Calu3 (cell line): ENCODE results near the gene FBXO40. TPM values are rescaled to one million over a fixed set of nuclear protein-coding genes. Genes with fewer than 3 reads are reported as not detected.

Experiments
- BruUV-seq: library from RNA; stranded (reverse); fragments of 400-500 nt; replicated peaks from 2 replicates; lab custom pipeline; 2021; lab: Mats Ljungman, UMichigan
- CTCF ChIA-PET: fragments of 300-600 bp; sonication (Branson Sonifier 250); formaldehyde crosslinking; loops from one replicate; lab custom pipeline; 2022; ENCODE audit warnings: antibody characterized with exemption; lab: Charles Lee
- DNase-seq: peaks from one replicate; pipeline ENCODE4 v3.0.0; 2022
- H3K27ac Mint-ChIP-seq: one replicate; pipeline ENCODE4 v1.8.0; 2022; ENCODE audit warnings: mixed read lengths; ENCODE audit not compliant: unreplicated experiment
- H3K27me3 Mint-ChIP-seq: one replicate; pipeline ENCODE4 v1.8.0; 2022; ENCODE audit warnings: mixed read lengths; ENCODE audit not compliant: unreplicated experiment
- H3K36me3 Mint-ChIP-seq: one replicate; pipeline ENCODE4 v1.8.0; 2022; ENCODE audit warnings: mild to moderate bottlenecking, moderate library complexity, mixed read lengths; ENCODE audit not compliant: insufficient read depth, unreplicated experiment
- H3K4me1 Mint-ChIP-seq: one replicate; pipeline ENCODE4 v1.8.0; 2022; ENCODE audit warnings: mild to moderate bottlenecking, low read depth, mixed read lengths; ENCODE audit not compliant: unreplicated experiment
- H3K4me3 Mint-ChIP-seq: one replicate; pipeline ENCODE4 v1.8.0; 2022; ENCODE audit warnings: mild to moderate bottlenecking, low read depth, moderate library complexity, mixed read lengths; ENCODE audit not compliant: unreplicated experiment
- H3K9me3 Mint-ChIP-seq: one replicate; pipeline ENCODE4 v1.8.0; 2022; ENCODE audit warnings: low read depth, mixed read lengths; ENCODE audit not compliant: unreplicated experiment
- CTCF ChIP-seq: fragments of 200-600 bp; IDR thresholded peaks from one replicate; pipeline ENCODE4 v1.8.0; 2022; ENCODE audit warnings: antibody characterized with exemption; ENCODE audit not compliant: unreplicated experiment
- intact Hi-C: fragments of 100-400 bp; cut with micrococcal nuclease; formaldehyde crosslinking; loops from one replicate; pipeline ENCODE4 v1.10.0; 2022; ENCODE audit not compliant: unreplicated experiment
- total RNA-seq: library from RNA; stranded (reverse); gene quantifications from 2 replicates; pipeline ENCODE4 v1.2.3, GENCODE V29; 2022

FBXO40 gene
- total RNA-seq, 1 experiment from 2014 or later: not detected

DNA sequence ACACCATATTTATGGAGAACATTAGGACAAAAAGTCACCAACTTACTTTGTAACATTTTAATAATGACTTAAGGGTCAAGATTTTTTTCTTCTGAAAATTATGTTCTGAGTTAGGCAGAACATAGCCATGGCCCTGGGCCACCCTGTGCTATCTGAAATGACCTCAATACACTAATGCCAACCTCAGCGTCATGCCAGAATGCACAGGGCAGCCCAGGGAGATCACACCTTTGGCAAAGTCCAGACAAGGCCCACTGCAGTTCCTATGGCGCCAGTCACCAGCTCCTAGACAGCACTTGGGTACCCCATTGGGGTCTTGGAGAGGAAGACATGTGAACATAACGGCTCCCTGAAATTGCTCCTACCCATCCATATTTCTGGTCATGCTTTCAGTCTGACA lies 34.4 kb downstream of the FBXO40 start:
- H3K4me3 Mint-ChIP-seq: no peak overlapping the region
- H3K4me1 Mint-ChIP-seq: no peaks in the 10 kb centered on the region
- H3K36me3 Mint-ChIP-seq: no peaks in the 10 kb centered on the region
- intact Hi-C loops: no loop called here
- no peak for DNase-seq
- no peak overlapping the region for H3K27ac Mint-ChIP-seq
- peaks cover 18% of the 10 kb centered on the region for H3K27me3 Mint-ChIP-seq
- CTCF ChIA-PET: no interaction called here
- TF ChIP-seq CTCF: no peak
- no peaks in the 10 kb centered on the region for H3K9me3 Mint-ChIP-seq
- BruUV-seq: no TSS peak

DNA sequence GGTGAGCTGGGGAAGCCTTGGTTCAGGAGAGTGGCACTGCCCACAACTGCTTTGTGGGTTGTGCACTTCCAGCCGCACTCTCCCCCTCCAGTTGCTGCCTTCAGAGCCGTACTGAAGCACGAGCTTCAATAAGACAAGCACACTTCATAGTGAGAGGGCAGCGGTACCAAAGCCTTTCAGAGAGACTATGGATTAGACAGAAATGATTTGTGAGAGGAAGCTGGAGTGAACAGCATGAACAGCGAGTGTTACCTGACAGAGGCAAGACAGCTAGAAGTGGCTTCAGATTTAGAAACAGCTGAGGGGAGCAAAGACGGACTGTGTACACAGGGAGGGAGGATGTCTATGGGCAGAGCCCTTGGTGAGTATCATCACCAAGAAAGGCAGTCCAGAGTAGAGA lies 36.4 kb downstream of the FBXO40 start:
- Mint-ChIP-seq H3K4me3 (no peak overlapping the region), H3K36me3 (no peaks in the 10 kb centered on the region), H3K27ac (no peak overlapping the region), H3K27me3 (peaks cover 22% of the 10 kb centered on the region), H3K9me3 (no peaks in the 10 kb centered on the region), H3K4me1 (no peaks in the 10 kb centered on the region)
- TF ChIP-seq CTCF: no peak
- CTCF ChIA-PET: no interaction called here
- intact Hi-C loops: no loop called here
- DNase-seq: no peak
- no TSS peak for BruUV-seq

- H3K4me1 Mint-ChIP-seq: no peaks in the 10 kb centered on the region
- H3K9me3 Mint-ChIP-seq: no peaks in the 10 kb centered on the region
- DNase-seq: no peak
- no TSS peak for BruUV-seq
- no peak for TF ChIP-seq CTCF
- intact Hi-C loops: no loop called here
- H3K27ac Mint-ChIP-seq: no peak overlapping the region
- no peaks in the 10 kb centered on the region for H3K36me3 Mint-ChIP-seq
- peaks cover 28% of the 10 kb centered on the region for H3K27me3 Mint-ChIP-seq
- H3K4me3 Mint-ChIP-seq: no peak overlapping the region
- CTCF ChIA-PET: no interaction called here
Measured at GRCh38 chr3:121630355-121630754, 37.2 kb downstream of the FBXO40 start.

GRCh38 chr3:121637922-121638321 lies 44.7 kb downstream of the FBXO40 start:
- intact Hi-C loops: no loop called here
- no TSS peak for BruUV-seq
- H3K27ac Mint-ChIP-seq: no peak overlapping the region

More at GRCh38 chr3:121637922-121638321, 44.7 kb downstream of the FBXO40 start:
- no peaks in the 10 kb centered on the region for H3K9me3 Mint-ChIP-seq
- TF ChIP-seq CTCF: no peak
- CTCF ChIA-PET: no interaction called here
- DNase-seq: no peak
- H3K36me3 Mint-ChIP-seq: no peaks in the 10 kb centered on the region
- no peaks in the 10 kb centered on the region for H3K4me1 Mint-ChIP-seq
- H3K27me3 Mint-ChIP-seq: peaks cover 28% of the 10 kb centered on the region
- no peak overlapping the region for H3K4me3 Mint-ChIP-seq
